Breast epithelium (tissue), 4 donors: Measurements from ENCODE around the gene USP21. TPM values are rescaled to one million over a fixed set of nuclear protein-coding genes. Genes with fewer than 3 reads are reported as not detected.

ENCODE experiments used
- DNase-seq, 2 donors: peaks; one replicate each; pipeline ENCODE4 v3.0.0-alpha.2; 2019; ENCODE audit warnings: low spot score in 2 of 2
- H3K27ac ChIP-seq, 2 donors: fragments of 200-600 bp; sonication (generic) in 1 of 2; one replicate each; pipeline ENCODE4 v1.5.1; 2016 to 2019; ENCODE audit warnings: mild to moderate bottlenecking in 1 of 2
- H3K27me3 ChIP-seq, 2 donors: fragments of 200-600 bp; sonication (generic) in 1 of 2; one replicate each; pipeline versions ENCODE4 v1.5.1 to v1.6.0; 2017 to 2019; ENCODE audit warnings: control low read depth in 1 of 2, mild to moderate bottlenecking in 1 of 2
- H3K36me3 ChIP-seq: fragments of 200-600 bp; one replicate; pipeline ENCODE4 v1.5.1; 2019
- H3K4me1 ChIP-seq, 2 donors: fragments of 200-600 bp; sonication (generic); one replicate each; pipeline ENCODE4 v1.5.1; 2016 to 2019; ENCODE audit warnings: control low read depth in 1 of 2
- H3K4me3 ChIP-seq, 3 donors: fragments of 200-600 bp; sonication (generic); 1 replicate in 2 of 3; 2 replicates in 1 of 3; pipeline ENCODE4 v1.5.1; 2016 to 2019; ENCODE audit warnings: mild to moderate bottlenecking in 3 of 3, moderate library complexity in 2 of 3
- H3K9me3 ChIP-seq, 2 donors: fragments of 200-600 bp; sonication (generic) in 1 of 2; one replicate each; pipeline ENCODE4 v1.5.1; 2016 to 2019; ENCODE audit warnings: control low read depth in 1 of 2
- CTCF ChIP-seq, 3 donors: fragments of 450-650 bp; IDR thresholded peaks; one replicate each; pipeline ENCODE4 v1.5.1; 2016 to 2017; ENCODE audit warnings: antibody characterized with exemption in 3 of 3, mild to moderate bottlenecking in 3 of 3, moderate library complexity in 3 of 3
- POLR2A ChIP-seq: fragments of 450-650 bp; IDR thresholded peaks from one replicate; pipeline ENCODE4 v1.6.1; 2016; ENCODE audit warnings: antibody characterized with exemption, mild to moderate bottlenecking, moderate library complexity
- POLR2AphosphoS5 ChIP-seq, 3 donors: sonication (generic); formaldehyde crosslinking; IDR thresholded peaks; one replicate each; pipeline ENCODE4 v1.6.1; 2017; ENCODE audit warnings: antibody characterized with exemption in 3 of 3
- intact Hi-C: fragments of 100-400 bp; cut with DNase I; formaldehyde crosslinking; loops from one replicate; pipeline ENCODE4 v1.15.1; 2023; ENCODE audit warnings: low total_unique reads
- total RNA-seq, 3 donors: library from RNA; depleted of rRNA; stranded (reverse); fragments of >200 nt; gene quantifications; one replicate each; pipeline ENCODE4 v1.1.0, GENCODE V29; 2016

The USP21 gene
- total RNA-seq, 3 donors from 2014 or later, result 11.7 to 26.9 (median 24.9) TPM

DNA sequence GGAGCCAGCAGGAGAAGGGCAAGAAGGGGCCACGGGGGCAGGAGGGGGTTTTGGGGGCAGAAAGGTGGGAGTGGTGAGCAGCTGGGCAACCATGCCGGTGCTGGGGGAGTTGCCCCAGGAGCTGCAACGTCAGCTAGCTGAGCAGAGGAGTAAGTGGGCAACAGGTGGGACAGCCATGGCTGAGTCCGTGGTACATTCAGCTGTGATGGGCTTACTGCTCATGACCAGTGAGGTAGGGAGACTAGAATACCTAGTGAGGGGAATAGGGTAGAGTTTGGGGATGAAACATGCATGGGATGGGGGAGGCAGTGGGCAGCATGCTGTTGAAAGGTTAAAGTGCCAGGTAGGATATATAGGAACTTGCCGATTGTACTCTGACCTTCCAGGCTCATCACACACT is 2.4 kb downstream of the USP21 start:
- Histone ChIP-seq H3K4me1 (peaks cover 4 to 14% of the 10 kb centered on the region in 2 donors), H3K36me3 (no peaks in the 10 kb centered on the region), H3K27ac (peak overlapping the region in 1 of 2 donors; percentile 37), H3K9me3 (no peaks in the 10 kb centered on the region), H3K27me3 (no peaks in the 10 kb centered on the region), H3K4me3 (no peak overlapping the region)
- TF ChIP-seq CTCF (IDR thresholded peaks at IDR 0.05) (no peak), POLR2AphosphoS5 (IDR thresholded peaks at IDR 0.05) (no peak), POLR2A (no peak)
- intact Hi-C loops, result no loop called here
- DNase-seq, result no peak

- peaks cover 4 to 17% of the 10 kb centered on the region in 2 donors for H3K4me1 ChIP-seq
- intact Hi-C loops, result no loop called here
- no peaks in the 10 kb centered on the region for H3K36me3 ChIP-seq
- H3K27me3 ChIP-seq, result no peaks in the 10 kb centered on the region
- peak overlapping the region in 1 of 2 donors; percentile 27 for H3K27ac ChIP-seq
- TF ChIP-seq CTCF (IDR thresholded peaks at IDR 0.05) (no peak), POLR2A (no peak)
- DNase-seq, result no peak
- H3K9me3 ChIP-seq, result no peaks in the 10 kb centered on the region
- no peak overlapping the region for H3K4me3 ChIP-seq
These were observed 2.8 kb downstream of the USP21 start for GRCh38 chr1:161162052-161162451.

GRCh38 chr1:161162806-161163205 is 3.5 kb downstream of the USP21 start:
- TF ChIP-seq POLR2A, result no peak
- no peak for TF ChIP-seq POLR2AphosphoS5 (IDR thresholded peaks at IDR 0.05)
- TF ChIP-seq CTCF (IDR thresholded peaks at IDR 0.05), result no peak

GRCh38 chr1:161163793-161164192 is 4.5 kb downstream of the USP21 start:
- no peak for DNase-seq
- intact Hi-C loops, result no loop called here
- Histone ChIP-seq H3K9me3 (no peaks in the 10 kb centered on the region), H3K36me3 (no peaks in the 10 kb centered on the region), H3K27me3 (no peaks in the 10 kb centered on the region), H3K27ac (peak overlapping the region; percentile 8 to 93), H3K4me3 (no peak overlapping the region), H3K4me1 (peaks cover 4 to 18% of the 10 kb centered on the region in 2 donors)
- TF ChIP-seq POLR2A, result no peak
- TF ChIP-seq CTCF (IDR thresholded peaks at IDR 0.05), result no peak
- TF ChIP-seq POLR2AphosphoS5 (IDR thresholded peaks at IDR 0.05), result no peak

More at GRCh38 chr1:161162806-161163205, 3.5 kb downstream of the USP21 start:
- no peak for DNase-seq
- H3K27me3 ChIP-seq, result no peaks in the 10 kb centered on the region
- H3K4me1 ChIP-seq, result peaks cover 4 to 18% of the 10 kb centered on the region in 2 donors
- H3K4me3 ChIP-seq, result no peak overlapping the region
- intact Hi-C loops, result no loop called here
- no peaks in the 10 kb centered on the region for H3K36me3 ChIP-seq
- peak overlapping the region in 1 of 2 donors; percentile 27 for H3K27ac ChIP-seq
- H3K9me3 ChIP-seq, result no peaks in the 10 kb centered on the region

DNA sequence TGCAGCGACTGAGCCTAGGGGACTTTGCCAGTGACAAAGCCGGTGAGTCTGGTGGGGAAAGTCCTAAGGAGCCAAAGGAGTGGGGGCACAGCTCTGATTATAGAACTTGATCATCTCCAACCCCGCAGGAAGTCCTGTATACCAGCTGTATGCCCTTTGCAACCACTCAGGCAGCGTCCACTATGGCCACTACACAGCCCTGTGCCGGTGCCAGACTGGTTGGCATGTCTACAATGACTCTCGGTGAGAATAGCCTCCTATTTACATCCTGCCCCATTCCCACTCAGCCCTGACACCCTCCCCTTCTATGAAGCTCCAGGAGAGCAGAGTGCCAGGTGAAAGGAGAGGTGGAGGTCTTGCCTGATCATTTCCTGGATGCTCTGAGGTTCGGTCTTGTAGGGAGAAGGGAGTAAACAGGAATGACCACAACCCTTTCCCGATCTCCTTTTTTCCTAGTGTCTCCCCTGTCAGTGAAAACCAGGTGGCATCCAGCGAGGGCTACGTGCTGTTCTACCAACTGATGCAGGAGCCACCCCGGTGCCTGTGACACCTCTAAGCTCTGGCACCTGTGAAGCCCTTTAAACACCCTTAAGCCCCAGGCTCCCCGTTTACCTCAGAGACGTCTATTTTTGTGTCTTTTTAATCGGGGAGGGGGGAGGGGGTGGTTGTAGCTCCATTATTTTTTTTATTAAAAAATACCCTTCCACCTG is 5.8 kb downstream of the USP21 start:
- intact Hi-C loops, result no loop called here
- Histone ChIP-seq H3K36me3 (no peaks in the 10 kb centered on the region), H3K9me3 (no peaks in the 10 kb centered on the region), H3K4me1 (peaks cover 3 to 16% of the 10 kb centered on the region in 2 donors), H3K4me3 (peak overlapping the region; percentile 54 to 88 (median 86)), H3K27me3 (no peaks in the 10 kb centered on the region), H3K27ac (peak overlapping the region; percentile 92 to 93)
- TF ChIP-seq POLR2AphosphoS5 (IDR thresholded peaks at IDR 0.05), result no peak
- TF ChIP-seq POLR2A, result no peak
- no peak for TF ChIP-seq CTCF (IDR thresholded peaks at IDR 0.05)
- DNase-seq, result no peak
